CD14-positive monocyte (primary cell): ENCODE measurements around the gene TM4SF18. TPM values are rescaled to one million over a fixed set of nuclear protein-coding genes. Genes with fewer than 3 reads are reported as not detected.

Source experiments
- DNase-seq, 3 donors: peaks; one replicate each; pipeline ENCODE4 v3.0.0-alpha.2; 2011 to 2022
- H2AFZ ChIP-seq: 2 replicates; pipeline ENCODE4 v1.6.0; 2012; ENCODE audit warnings: mild to moderate bottlenecking, low read depth, low read length, inconsistent platforms; ENCODE audit not compliant: insufficient read depth, poor library complexity, severe bottlenecking
- H3K27ac ChIP-seq, 2 donors: 1 replicate in 1 of 2; 2 replicates in 1 of 2; pipeline ENCODE4 v1.5.1; 2012 to 2013; ENCODE audit warnings: low read length in 2 of 2, control low read depth in 1 of 2, inconsistent platforms in 1 of 2, low read depth in 1 of 2, mild to moderate bottlenecking in 1 of 2
- H3K27me3 ChIP-seq, 2 donors: one replicate each; pipeline versions ENCODE4 v1.6.0 to v1.6.1; 2011 to 2013; ENCODE audit warnings: low read length in 2 of 2; ENCODE audit not compliant: control insufficient read depth in 2 of 2, insufficient read depth in 2 of 2
- H3K36me3 ChIP-seq, 2 donors: replicated peaks in 1 of 2; 1 replicate in 1 of 2; 2 replicates in 1 of 2; pipeline versions ENCODE4 v1.5.1 to v1.6.1; 2012 to 2013; ENCODE audit warnings: low read length in 2 of 2, control low read depth in 1 of 2, inconsistent platforms in 1 of 2, mild to moderate bottlenecking in 1 of 2; ENCODE audit not compliant: insufficient read depth in 2 of 2, control insufficient read depth in 1 of 2
- H3K4me1 ChIP-seq, 2 donors: 1 replicate in 1 of 2; 2 replicates in 1 of 2; pipeline versions ENCODE4 v1.5.1 to v1.6.1; 2012 to 2013; ENCODE audit warnings: low read length in 2 of 2, control low read depth in 1 of 2, inconsistent platforms in 1 of 2, mild to moderate bottlenecking in 1 of 2, moderate library complexity in 1 of 2; ENCODE audit not compliant: insufficient read depth in 2 of 2, control insufficient read depth in 1 of 2
- H3K4me2 ChIP-seq: replicated peaks from 2 replicates; pipeline ENCODE3; 2012; ENCODE audit warnings: low read length, moderate library complexity, mild to moderate bottlenecking; ENCODE audit not compliant: poor library complexity, severe bottlenecking; ENCODE audit errors: extremely low read depth
- H3K4me3 ChIP-seq, 3 experiments: fragments of 200-600 bp in 1 of 3; sonication (generic) in 1 of 3; replicated peaks in 1 of 3; 1 replicate in 2 of 3; 2 replicates in 1 of 3; pipeline ENCODE4 v1.5.1; 2011 to 2013; ENCODE audit warnings: low read length in 3 of 3, mild to moderate bottlenecking in 3 of 3, control low read depth in 2 of 3, low read depth in 2 of 3, inconsistent platforms in 1 of 3, moderate library complexity in 1 of 3
- H3K79me2 ChIP-seq: 2 replicates; pipeline ENCODE4 v1.6.0; 2012; ENCODE audit warnings: mild to moderate bottlenecking, control low read depth, inconsistent platforms, low read length, moderate library complexity; ENCODE audit not compliant: insufficient read depth
- H3K9ac ChIP-seq: 2 replicates; pipeline ENCODE4 v1.6.0; 2017; ENCODE audit warnings: low read length, mild to moderate bottlenecking; ENCODE audit not compliant: insufficient read depth, poor library complexity, severe bottlenecking
- H3K9me3 ChIP-seq, 2 donors: replicated peaks in 1 of 2; 1 replicate in 1 of 2; 2 replicates in 1 of 2; pipeline versions ENCODE4 v1.5.1 to v1.6.1; 2012 to 2013; ENCODE audit warnings: low read length in 2 of 2, control low read depth in 1 of 2; ENCODE audit not compliant: control insufficient read depth in 1 of 2, insufficient read depth in 1 of 2
- H4K20me1 ChIP-seq: 2 replicates; pipeline ENCODE4 v1.6.0; 2012; ENCODE audit warnings: mild to moderate bottlenecking, low read length, control low read depth, moderate library complexity; ENCODE audit not compliant: insufficient read depth
- H3K27ac Mint-ChIP-seq, 7 donors: one replicate each; pipeline ENCODE4 v1.8.0; 2020; ENCODE audit warnings: mild to moderate bottlenecking in 7 of 7, mixed read lengths in 7 of 7, moderate library complexity in 6 of 7, inconsistent platforms in 2 of 7
- H3K27me3 Mint-ChIP-seq, 3 donors: one replicate each; pipeline ENCODE4 v1.8.0; 2021 to 2022; ENCODE audit warnings: low read depth in 3 of 3, mild to moderate bottlenecking in 3 of 3, mixed read lengths in 3 of 3, moderate library complexity in 3 of 3, inconsistent platforms in 1 of 3
- H3K36me3 Mint-ChIP-seq, 2 donors: one replicate each; pipeline ENCODE4 v1.8.0; 2020; ENCODE audit warnings: mixed read lengths in 2 of 2, inconsistent platforms in 1 of 2, mild to moderate bottlenecking in 1 of 2
- H3K4me1 Mint-ChIP-seq: one replicate; pipeline ENCODE4 v1.8.0; 2020; ENCODE audit warnings: mild to moderate bottlenecking, mixed read lengths
- H3K4me3 Mint-ChIP-seq, 2 donors: one replicate each; pipeline ENCODE4 v1.8.0; 2020; ENCODE audit warnings: mild to moderate bottlenecking in 2 of 2, mixed read lengths in 2 of 2, moderate library complexity in 1 of 2
- H3K9me3 Mint-ChIP-seq, 7 donors: one replicate each; pipeline ENCODE4 v1.8.0; 2020 to 2022; ENCODE audit warnings: mixed read lengths in 7 of 7, mild to moderate bottlenecking in 6 of 7, moderate library complexity in 6 of 7, inconsistent platforms in 2 of 7
- CTCF ChIP-seq: fragments of 200-600 bp; IDR thresholded peaks from one replicate; pipeline ENCODE4 v1.8.0; 2022; ENCODE audit warnings: antibody characterized with exemption, mild to moderate bottlenecking
- WGBS: methylation state at CpG from one replicate; pipeline ENCODE4 v1.1.5; 2013; ENCODE audit warnings: missing lambda C conversion rate; ENCODE audit not compliant: insufficient coverage; 5-methylcytosine and 5-hydroxymethylcytosine counted together
- intact Hi-C, 2 donors: fragments of 100-400 bp; cut with micrococcal nuclease; formaldehyde crosslinking; loops; one replicate each; pipeline versions ENCODE4 v1.15.0 to v1.15.1; 2023
- polyA plus RNA-seq, 3 donors: library from polyadenylated mRNA; depleted of rRNA in 1 of 3; unstranded in 2 of 3; stranded (reverse) in 1 of 3; fragments of 300-500 nt in 2 of 3; fragments of >200 nt in 1 of 3; fragmentation: Illumina TruSeq in 2 of 3; gene quantifications; 1 replicate in 2 of 3; 2 replicates in 1 of 3; pipeline ENCODE4 v1.2.3, GENCODE V29; 2012 to 2021

Gene TM4SF18
- polyA plus RNA-seq, 3 donors = not detected

DNA sequence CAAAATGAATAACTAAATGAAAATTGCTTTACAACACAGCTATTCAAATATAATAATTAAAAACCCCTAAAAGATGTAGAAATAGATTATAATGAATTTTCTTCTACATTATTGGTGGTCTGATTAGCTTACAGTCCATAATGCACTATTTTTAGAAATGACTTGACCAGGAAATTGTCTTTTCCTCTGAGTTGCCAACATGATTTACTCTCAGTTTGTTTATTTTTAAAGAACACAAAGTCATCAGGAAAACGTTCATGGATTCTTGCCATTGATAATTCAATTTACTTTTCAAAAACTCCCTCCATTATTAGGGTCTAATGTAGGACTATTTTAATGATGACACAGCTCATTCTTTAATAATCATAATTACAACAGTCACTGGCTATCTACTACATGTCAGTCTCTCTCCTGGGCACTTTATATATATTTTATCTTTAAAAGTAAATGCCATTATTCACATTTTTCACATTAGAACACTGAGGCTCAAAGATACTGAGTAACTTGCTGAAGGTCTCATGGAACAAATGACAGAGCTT is 1.1 kb downstream of the TM4SF18 start:
- Histone ChIP-seq H3K9ac (no peak overlapping the region), H2AFZ (no peak overlapping the region), H3K36me3 (no peaks in the 10 kb centered on the region), H3K4me1 (no peaks in the 10 kb centered on the region), H3K79me2 (no peaks in the 10 kb centered on the region), H4K20me1 (no peaks in the 10 kb centered on the region), H3K4me2 (no peak overlapping the region), H3K27ac (no peak overlapping the region), H3K9me3 (no peaks in the 10 kb centered on the region), H3K27me3 (no peaks in the 10 kb centered on the region), H3K4me3 (no peak overlapping the region)
- peaks cover 0 to under 1% (median 0%) of the 10 kb centered on the region in 3 donors for H3K27me3 Mint-ChIP-seq
- no peak for TF ChIP-seq CTCF
- no peak for DNase-seq
- no peaks in the 10 kb centered on the region for H3K4me1 Mint-ChIP-seq
- WGBS = no CpG with 5 or more reads among the region's 1 CpG
- H3K36me3 Mint-ChIP-seq = no peaks in the 10 kb centered on the region
- no peak overlapping the region for H3K27ac Mint-ChIP-seq
- intact Hi-C loops = no loop called here
- no peaks in the 10 kb centered on the region for H3K9me3 Mint-ChIP-seq
- H3K4me3 Mint-ChIP-seq = no peak overlapping the region

- H3K27ac ChIP-seq = no peak overlapping the region
- no peak overlapping the region for H3K9ac ChIP-seq
- no peak for DNase-seq
- no peaks in the 10 kb centered on the region for H3K27me3 ChIP-seq
- no peak for TF ChIP-seq CTCF
- no peak overlapping the region for H3K4me3 Mint-ChIP-seq
- H3K9me3 ChIP-seq = no peaks in the 10 kb centered on the region
- no peak overlapping the region for H2AFZ ChIP-seq
- no peak overlapping the region for H3K27ac Mint-ChIP-seq
- H3K79me2 ChIP-seq = no peaks in the 10 kb centered on the region
- H3K4me3 ChIP-seq = no peak overlapping the region
- WGBS = no CpG with 5 or more reads among the region's 2 CpGs
- H3K36me3 ChIP-seq = no peaks in the 10 kb centered on the region
- no peaks in the 10 kb centered on the region for H3K4me1 Mint-ChIP-seq
- H3K9me3 Mint-ChIP-seq = no peaks in the 10 kb centered on the region
- no peak overlapping the region for H3K4me2 ChIP-seq
- H3K27me3 Mint-ChIP-seq = peaks cover 0 to 1% (median 0%) of the 10 kb centered on the region in 3 donors
- no peaks in the 10 kb centered on the region for H3K36me3 Mint-ChIP-seq
- no peaks in the 10 kb centered on the region for H4K20me1 ChIP-seq
- intact Hi-C loops = no loop called here
- H3K4me1 ChIP-seq = no peaks in the 10 kb centered on the region
Measured at GRCh38 chr3:149331396-149331795, 2.0 kb downstream of the TM4SF18 start.
